EL (cell line): ENCODE data around the gene HOXA7.

Source experiments
- DNase-seq: peaks from one replicate; pipeline ENCODE4 v3.0.0-alpha.2; 2016

The HOXA7 gene

GRCh38 chr7:27156508-27156898 is at the start of gene HOXA7:
Gene HOXA7, minus strand, starts transcription at chr7:27156675. Its CDS starts 130 bp downstream, at chr7:27156545.
- peak; percentile 84 for DNase-seq

- no peak for DNase-seq
Observed at GRCh38 chr7:27205325-27206280, 49.1 kb upstream of the HOXA7 start.

GRCh38 chr7:27204851-27205322 is 48.4 kb upstream of the HOXA7 start:
- peak; percentile 29 for DNase-seq

- DNase-seq = no peak
Observed at GRCh38 chr7:27203964-27204594, 47.6 kb upstream of the HOXA7 start.

- no peak for DNase-seq
Observed at GRCh38 chr7:27203365-27203953, 47.0 kb upstream of the HOXA7 start.

GRCh38 chr7:27202862-27203134 is 46.3 kb upstream of the HOXA7 start:
- DNase-seq = no peak

- no peak for DNase-seq
Observed at GRCh38 chr7:27202018-27202861, 45.8 kb upstream of the HOXA7 start.

- no peak for DNase-seq
Observed at GRCh38 chr7:27201580-27202017, 45.1 kb upstream of the HOXA7 start.

GRCh38 chr7:27200761-27201579 is 44.5 kb upstream of the HOXA7 start:
- DNase-seq = peak; percentile 28

GRCh38 chr7:27199849-27200760 is 43.6 kb upstream of the HOXA7 start, which contains the start of gene HOXA13:
Gene HOXA13, minus strand, starts transcription at chr7:27200091. Its CDS starts 14 bp downstream, at chr7:27200077.
- DNase-seq = peak; percentile 90

GRCh38 chr7:27198871-27199801 is 42.7 kb upstream of the HOXA7 start:
- peak; percentile 52 for DNase-seq

GRCh38 chr7:27198138-27198841 is 41.8 kb upstream of the HOXA7 start:
- DNase-seq = peak; percentile 45

GRCh38 chr7:27197137-27198042 is 40.9 kb upstream of the HOXA7 start:
- DNase-seq = peak; percentile 33

- DNase-seq = peak; percentile 86
Observed at GRCh38 chr7:27196287-27196767, 39.9 kb upstream of the HOXA7 start.

GRCh38 chr7:27194686-27195379 is 38.4 kb upstream of the HOXA7 start:
- DNase-seq = peak; percentile 65

GRCh38 chr7:27194002-27194352 is 37.5 kb upstream of the HOXA7 start:
- no peak for DNase-seq
